Muscle of back (tissue), 11 donors: ENCODE measurements around the gene PAOX. TPM values are rescaled to one million over a fixed set of nuclear protein-coding genes. Genes with fewer than 3 reads are reported as not detected.
"Not testable (repeated sequence)": the region's sequence is repeated elsewhere in the genome, so short reads cannot be mapped to it uniquely, and the experiment has no call there.

Source experiments
- DNase-seq, 3 donors: peaks; one replicate each; pipeline versions ENCODE4 v3.0.0 to v3.0.0-alpha.2; 2013
- polyA plus RNA-seq, 10 donors: library from polyadenylated mRNA; unstranded; fragments of 120-200 nt; gene quantifications; one replicate each; pipeline ENCODE4 v1.2.1, GENCODE V29; 2013; ENCODE audit not compliant: insufficient read length in 10 of 10

PAOX gene
- polyA plus RNA-seq, 10 donors = 2.6 to 5.4 (median 3.0) TPM

DNA sequence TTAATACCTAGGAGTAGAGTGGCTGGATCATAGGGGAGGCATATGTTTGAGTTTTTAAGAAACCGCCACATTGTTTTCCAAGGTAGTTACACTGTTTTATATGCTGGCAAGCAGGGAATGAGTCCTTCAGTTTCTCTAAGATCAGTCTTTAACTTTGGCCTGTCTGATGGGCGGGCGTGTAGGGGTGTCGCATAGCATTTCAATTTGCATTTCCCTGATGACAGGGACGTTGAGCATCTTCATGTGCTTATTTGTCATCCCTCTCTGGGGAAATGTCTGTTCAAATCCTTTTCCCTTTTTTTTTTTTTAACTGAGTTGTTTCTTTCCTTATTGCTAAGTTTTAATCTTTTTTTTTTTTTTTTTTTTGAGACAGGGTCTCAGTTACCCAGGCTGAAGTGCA lies 24.7 kb downstream of the PAOX start:
- DNase-seq = no peak

DNA sequence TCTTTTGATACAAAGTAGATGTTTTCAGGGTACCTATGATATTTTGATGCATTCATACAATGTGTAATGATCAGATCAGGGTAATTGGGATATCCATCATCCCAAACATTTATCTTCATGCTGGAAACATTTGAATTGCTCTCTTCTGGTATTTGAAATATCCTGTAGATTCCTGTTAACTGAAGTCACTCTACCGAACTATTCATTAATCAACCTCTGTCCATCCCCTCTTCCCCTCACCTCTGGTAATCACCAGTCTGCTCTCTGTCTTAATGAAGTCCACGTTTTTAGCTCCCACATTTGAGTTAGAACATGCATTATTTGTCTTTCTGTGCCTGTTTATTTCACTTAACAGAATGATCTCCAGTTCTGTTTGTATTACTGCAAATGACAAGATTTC lies 26.2 kb downstream of the PAOX start:
- no peak for DNase-seq

DNA sequence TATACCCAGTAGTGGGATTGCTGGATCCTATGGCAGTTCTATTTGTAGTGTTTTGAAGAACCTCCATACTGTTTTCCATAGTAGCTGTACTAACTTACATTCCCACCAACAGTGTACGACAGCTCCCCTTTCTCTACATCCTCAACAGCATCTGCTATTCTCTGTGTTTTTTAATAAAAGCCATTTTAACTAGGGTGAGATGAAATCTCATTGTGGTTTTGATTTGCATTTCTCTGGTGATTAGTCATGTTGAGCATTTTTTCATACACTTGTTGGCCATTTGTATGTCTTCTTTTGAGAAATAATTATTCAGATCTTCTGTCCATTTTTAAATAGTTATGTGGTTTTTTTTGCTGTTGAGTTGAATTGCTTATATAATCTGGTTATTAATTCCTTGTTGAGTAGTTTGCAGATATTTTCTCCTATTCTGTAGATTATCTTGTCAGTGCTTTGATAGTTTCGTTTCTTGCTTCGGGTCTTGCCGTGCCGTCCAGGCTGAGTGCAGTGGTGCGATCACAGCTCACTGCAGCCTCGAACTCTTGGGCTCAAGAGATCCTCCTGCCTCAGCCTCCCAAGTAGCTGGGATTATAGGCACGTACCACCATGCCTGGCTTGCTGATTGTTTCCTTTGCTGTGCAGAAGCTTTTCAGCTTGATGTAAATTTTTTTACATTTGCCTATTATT lies 26.9 kb downstream of the PAOX start:
- no peak for DNase-seq

GRCh38 chr10:133411523-133412380 lies 32.7 kb downstream of the PAOX start:
- no peak for DNase-seq

DNA sequence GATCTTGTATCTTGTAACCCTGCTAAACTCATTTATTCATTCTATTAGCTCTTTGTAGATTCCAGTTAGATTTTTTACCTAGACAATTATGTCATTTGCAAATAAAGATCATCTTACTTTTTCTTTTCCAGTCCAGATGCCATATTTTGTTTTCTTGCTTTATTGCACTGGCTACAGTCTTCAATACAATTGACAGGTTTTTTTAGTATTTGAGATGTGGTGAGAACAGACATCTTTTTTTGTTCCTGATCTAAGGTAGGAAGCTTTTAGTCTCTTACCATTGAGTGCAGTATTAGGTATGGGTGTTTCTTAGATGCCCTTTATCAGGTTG lies 33.3 kb downstream of the PAOX start:
- no peak for DNase-seq

DNA sequence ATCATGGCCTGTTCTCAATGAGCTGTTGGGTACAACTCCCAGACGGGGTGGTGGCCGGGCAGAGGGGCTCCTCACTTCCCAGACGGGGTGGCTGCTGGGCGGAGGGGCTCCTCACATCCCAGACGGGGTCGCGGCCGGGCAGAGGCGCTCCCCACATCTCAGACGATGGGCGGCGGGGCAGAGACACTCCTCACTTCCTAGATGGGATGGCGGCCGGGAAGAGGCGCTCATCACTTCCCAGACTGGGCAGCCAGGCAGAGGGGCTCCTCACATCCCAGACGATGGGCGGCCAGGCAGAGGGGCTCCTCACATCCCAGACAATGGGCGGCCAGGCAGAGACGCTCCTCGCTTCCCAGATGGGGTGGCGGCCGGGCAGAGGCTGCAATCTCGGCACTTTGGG lies 35.3 kb downstream of the PAOX start:
- not testable (repeated sequence) for DNase-seq

- no peak for DNase-seq
Observed at GRCh38 chr10:133415752-133416151, 36.7 kb downstream of the PAOX start.

- no peak for DNase-seq
Observed at GRCh38 chr10:133418289-133418993, 39.4 kb downstream of the PAOX start.

DNA sequence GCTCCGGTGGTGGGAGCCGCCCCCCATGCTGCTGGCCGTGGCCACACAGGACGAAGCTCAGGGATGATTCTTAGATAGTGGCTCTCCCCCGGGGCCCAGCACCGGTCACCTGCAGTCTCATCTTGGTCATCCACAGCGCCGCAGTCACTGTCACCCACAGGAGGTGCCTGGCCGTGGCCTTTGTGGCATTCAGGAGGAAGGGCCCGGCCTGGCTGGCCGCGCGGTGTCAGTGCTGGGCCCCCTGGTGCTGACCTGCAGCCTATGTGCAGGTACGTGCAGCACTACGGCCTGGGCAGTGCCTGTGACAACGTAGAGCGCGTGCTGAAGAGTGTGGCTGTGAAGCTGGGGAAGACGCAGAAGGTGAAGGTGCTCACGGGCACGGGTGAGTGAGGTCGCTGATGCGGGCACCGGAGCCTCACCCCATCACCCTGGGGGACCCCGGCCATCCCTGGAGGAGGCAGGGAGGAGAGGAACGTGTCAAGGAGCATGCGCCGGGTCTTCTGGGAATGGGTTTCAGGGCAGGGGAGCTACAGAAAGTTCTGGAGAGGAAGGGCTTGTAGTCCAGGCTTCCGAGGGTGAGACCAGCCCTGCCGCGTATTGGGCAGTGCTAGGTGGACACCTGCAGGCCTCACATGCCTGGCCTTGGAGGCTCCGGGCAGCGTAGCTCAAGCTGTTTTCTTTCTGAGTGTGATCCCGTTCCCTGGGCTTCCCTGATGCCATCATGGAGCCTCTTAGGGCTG lies 40.3 kb downstream of the PAOX start:
- DNase-seq = no peak

DNA sequence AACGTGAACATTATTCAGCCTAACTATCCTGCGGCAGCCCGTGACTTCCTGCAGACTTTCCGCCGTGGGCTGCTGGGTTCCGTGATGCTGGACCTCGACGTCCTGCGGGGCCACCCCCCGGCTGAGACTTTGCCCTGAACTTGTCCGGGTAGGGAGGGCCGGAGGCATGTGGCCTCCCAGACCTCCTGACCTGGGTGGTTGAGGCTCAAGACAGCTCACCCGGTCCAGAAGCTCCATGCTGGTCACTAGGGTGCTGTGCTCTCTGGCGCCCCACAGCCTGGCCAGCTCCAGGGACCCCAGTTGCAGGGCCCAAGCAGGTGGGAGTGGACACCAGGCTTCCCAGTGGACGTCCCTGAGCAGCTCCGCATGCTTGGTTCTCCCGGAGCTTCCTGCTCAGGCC lies 41.0 kb downstream of the PAOX start:
- DNase-seq = no peak

DNA sequence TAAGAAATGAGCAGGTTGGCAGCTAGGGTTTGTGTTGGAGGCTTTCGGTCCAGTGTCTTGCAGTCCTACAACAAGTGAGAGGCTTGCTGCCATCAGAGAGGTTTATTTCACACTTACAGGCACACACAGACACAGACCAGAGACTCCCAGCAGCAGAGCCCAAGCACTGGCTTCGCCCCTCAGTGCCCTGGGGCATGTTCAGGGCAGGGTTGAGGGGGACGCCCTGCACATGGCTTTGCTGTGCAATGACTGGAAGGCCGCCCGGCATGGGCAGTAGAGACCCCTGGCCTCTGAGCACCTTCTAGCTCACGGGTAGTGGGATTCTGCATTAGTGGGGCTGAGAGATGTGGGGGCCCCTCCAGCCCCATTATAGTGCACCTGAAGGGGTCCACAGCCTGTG lies 41.5 kb downstream of the PAOX start:
- DNase-seq = no peak

DNA sequence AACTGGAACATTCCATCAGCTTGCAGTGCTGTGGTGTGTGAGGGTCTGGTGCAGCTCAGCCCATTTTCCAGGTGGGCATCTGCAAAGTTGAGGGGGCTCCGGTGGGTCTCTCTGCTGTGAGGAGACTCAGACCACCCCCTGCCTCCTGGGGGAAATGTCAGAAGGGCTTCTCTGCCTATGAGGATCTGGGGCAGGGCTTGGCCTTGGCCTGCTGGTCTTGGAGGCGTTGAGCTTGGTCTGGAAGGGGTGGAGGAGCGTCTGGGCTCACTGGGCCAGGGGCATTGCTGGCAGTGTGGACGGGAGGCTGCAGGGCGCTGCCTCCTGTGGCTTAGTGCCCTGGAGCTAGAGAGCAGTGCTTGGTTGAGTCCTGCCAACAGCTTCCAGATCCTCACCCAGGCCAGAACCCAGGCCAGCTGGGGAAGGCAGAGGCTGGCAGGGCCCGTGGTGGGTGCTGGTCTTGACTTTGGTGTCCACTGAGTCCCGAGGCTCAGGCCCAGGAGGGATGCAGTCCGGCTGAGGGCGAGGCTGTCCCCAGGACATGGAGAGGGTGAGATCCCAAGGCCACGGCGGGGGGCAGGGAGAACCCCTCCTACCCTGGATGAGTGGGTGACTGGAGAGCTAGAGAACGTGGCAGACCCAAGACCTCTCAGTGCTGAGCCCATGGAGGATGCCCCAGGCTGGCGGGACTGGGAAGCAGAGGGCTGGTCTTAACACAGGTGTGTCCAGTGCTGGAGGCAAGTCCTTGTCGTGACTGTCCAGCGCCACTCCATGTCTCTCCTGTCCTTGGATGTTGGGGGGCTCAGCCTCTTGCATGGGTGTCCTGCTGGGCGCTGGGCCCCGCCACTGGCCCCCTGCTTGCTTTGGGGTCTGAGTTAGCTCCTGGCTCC lies 42.5 kb downstream of the PAOX start:
- DNase-seq = no peak

DNA sequence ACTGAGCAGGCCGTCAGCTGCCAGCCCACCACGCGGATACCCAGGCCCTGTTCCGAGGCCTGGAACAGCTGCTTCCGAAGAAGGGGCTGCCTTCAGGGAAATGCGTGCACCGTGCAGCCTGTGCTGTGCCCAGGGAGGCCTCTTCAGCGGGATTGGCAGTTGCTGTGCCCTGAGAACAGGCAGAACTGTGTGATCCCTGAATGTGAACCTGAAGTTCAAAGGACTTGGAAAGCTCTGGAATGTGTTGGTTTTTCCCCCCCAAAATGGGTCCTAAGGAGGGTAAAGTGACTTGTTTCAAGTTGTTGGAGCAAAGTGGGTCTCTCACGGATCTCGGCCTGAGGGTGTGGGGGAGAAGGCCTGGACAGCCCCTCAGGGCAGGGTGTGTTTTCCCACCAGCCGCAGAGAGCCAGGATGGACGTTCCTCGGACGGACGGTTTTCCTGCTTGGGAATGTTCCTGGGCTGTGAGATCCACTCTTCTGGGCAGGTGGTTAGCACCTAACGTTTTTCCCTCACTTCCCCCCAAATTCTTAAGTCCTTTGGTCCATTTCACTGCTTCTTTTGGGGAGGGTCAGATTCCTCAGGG lies 43.3 kb downstream of the PAOX start:
- peak in 1 of 3 donors; percentile 29 for DNase-seq

DNA sequence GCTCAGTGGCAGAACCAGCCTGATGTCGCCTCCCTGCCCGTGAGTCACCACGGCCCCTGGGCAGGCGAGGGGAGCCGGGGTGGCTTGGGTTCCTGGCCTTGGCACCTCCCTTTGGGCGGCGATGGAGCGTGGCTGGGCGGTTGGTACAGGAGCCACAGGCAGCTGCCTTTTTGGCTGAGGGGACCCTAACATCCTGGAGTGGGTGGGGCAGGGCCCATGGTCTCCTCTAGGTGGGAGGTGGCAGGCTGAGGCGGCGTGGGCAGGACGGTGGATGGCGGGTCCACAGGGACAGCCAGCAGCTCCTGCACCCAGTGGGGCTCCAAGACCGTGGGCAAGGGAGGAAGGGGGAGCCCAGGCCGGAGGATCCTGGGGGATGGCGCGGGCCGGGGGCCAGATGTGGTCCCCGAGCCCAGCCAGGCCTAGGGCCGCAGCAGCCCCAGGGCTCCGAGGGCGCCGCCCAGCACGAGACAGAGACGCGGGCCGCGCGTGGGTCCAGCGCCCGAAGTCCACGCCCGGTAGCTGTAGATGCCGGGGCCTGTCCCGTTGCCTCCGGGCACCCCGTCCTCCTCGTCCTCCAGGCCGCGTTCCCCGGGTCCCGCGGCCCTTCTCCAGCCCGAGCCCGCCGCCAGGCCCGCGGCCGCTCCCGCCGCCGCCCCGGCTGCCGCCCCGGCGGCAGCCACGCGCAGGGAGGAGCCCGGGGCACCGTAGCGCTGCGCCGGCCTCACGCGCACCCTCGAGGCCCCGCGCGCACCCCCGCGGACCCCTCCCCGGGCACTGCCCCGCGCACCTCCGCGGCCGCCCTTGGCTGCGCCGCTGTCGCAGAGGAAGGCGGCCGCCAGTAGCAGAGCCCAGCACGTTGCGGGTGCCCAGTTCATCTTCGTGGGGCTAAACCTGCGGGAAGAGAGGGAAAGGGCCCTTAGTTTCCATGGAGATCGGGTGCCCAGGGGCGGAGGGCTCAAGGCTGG lies 44.0 kb downstream of the PAOX start:
- peak in 1 of 3 donors; percentile 19 for DNase-seq

DNA sequence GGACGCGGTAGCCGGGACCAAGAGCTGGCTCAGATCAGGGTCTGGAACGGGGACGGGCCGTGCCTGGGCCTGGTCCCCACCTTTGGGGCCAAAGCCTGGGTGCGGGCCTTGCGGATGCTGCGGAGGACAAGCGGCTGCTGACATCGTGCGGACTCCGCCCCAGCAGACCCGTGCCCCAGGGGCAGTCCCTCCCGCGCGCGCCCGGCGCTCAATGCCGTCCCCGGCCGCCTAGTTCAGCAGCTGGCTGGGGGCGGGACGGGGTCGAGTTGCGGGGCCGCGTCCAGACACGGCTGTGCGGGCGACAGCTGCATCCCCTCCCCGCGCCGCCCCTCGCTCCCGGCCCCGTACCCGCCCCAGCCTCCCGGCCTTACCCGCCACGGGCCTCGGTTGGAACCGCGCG lies 45.0 kb downstream of the PAOX start:
- peak in 1 of 3 donors; percentile 37 for DNase-seq

GRCh38 chr10:133424601-133425000 lies 45.5 kb downstream of the PAOX start, which contains the start of gene SPRN:
SPRN (minus strand) TSS chr10:133424625; CDS start chr10:133423681, 944 bp downstream.
- not testable (repeated sequence) for DNase-seq

DNA sequence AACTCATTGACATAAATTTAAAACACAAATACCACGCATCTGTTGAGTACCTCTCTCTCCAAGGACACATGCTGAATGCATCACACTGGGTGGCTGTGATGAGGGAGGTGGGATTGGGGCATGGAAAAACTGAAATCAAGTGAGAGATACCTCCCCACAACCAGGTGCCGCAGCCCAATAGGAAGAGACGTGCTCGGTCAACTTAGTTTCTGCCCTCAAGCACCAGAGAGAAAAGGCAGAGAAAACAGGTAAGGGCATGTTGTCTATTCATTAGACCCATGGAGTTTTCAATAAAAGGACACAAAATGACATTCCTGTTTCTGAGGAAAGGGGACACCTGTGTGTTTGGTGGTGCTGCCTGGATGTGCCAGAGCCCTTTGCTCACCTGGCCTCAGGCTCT lies 50.5 kb downstream of the PAOX start:
- not testable (repeated sequence) for DNase-seq

DNA sequence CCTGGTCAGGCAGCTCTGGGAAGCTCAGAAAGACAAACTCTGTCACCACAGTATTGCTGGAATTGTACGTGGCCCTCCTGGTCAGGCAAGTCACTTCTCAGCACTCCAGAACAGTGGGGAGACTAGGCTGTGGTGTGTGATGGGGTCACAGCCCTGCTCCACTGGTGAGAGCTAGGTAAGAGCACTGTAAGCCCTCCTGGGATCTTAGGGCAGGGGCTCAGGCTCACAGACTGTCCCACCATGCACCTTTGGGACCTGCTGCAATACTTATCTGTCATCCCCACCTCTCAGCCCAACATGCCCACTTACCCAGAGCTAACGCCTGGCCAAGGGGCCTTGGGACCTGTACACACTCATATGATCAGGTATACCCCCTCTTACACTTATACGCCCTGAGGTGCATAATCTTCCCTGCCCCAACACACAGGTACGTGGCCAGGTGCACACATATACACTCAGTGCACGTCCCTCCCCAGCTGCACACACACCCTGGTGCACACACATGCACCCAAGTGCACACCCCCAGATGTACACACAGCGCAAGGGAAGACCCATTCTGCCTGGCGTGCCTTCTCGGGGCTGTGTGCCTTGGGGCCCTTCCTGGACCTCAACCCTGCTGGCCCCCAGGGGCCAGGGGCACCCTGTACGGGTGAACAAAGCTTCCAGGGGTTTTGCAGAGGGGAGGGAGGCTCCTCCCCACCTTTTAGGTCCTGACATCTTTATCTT lies 53.0 kb downstream of the PAOX start:
- not testable (repeated sequence) for DNase-seq
